HepG2 (cell line): ENCODE results near the gene R3HDM4. TPM values are rescaled to one million over a fixed set of nuclear protein-coding genes. Genes with fewer than 3 reads are reported as not detected.

Experiments used
- HMGA1 ChIP-seq: sonication (generic); formaldehyde crosslinking; conservative IDR thresholded peaks from 2 replicates; pipeline ENCODE4 v1.4.0; 2020; ENCODE audit warnings: missing genetic modification reagents
- KDM4B ChIP-seq: sonication (generic); formaldehyde crosslinking; IDR thresholded peaks from 2 replicates; pipeline ENCODE4 v1.4.0; 2020; ENCODE audit warnings: missing genetic modification reagents
- MATR3 ChIP-seq: sonication (generic); formaldehyde crosslinking; IDR thresholded peaks from 2 replicates; pipeline ENCODE4 v1.4.0; 2020; ENCODE audit warnings: missing genetic modification reagents
- MLLT10 ChIP-seq: sonication (generic); formaldehyde crosslinking; IDR thresholded peaks from 2 replicates; pipeline ENCODE4 v1.4.0; 2020; ENCODE audit warnings: missing genetic modification reagents
- NFYC ChIP-seq: IDR thresholded peaks from 2 replicates; pipeline ENCODE4 v1.6.1; 2016; ENCODE audit warnings: missing genetic modification reagents, missing compliant biosample characterization
- PITX1 ChIP-seq: sonication (generic); formaldehyde crosslinking; IDR thresholded peaks from 2 replicates; pipeline ENCODE4 v1.5.1; 2020; ENCODE audit warnings: mild to moderate bottlenecking, missing genetic modification reagents
- POGZ ChIP-seq: sonication (generic); formaldehyde crosslinking; IDR thresholded peaks from 2 replicates; pipeline ENCODE4 v1.4.0; 2020; ENCODE audit warnings: mild to moderate bottlenecking, missing genetic modification reagents
- ZFP36L2 ChIP-seq: sonication (generic); formaldehyde crosslinking; IDR thresholded peaks from 2 replicates; pipeline ENCODE4 v1.4.0; 2020; ENCODE audit warnings: missing genetic modification reagents
- ZNF772 ChIP-seq: sonication (generic); formaldehyde crosslinking; IDR thresholded peaks from 2 replicates; pipeline ENCODE4 v1.5.0; 2020; ENCODE audit warnings: mild to moderate bottlenecking, missing genetic modification reagents
- polyA plus RNA-seq, 8 experiments: library from polyadenylated mRNA; depleted of rRNA in 3 of 8; stranded (reverse) in 7 of 8; unstranded in 1 of 8; fragments of >200 nt; fragmentation: Illumina TruSeq in 4 of 8; extraction: Trizol in 4 of 8; gene quantifications; 2 replicates each; pipeline versions ENCODE4 v1.2.1 to v1.2.3, GENCODE V29; 2011 to 2016; ENCODE audit warnings: low read depth in 4 of 8, missing spikeins in 1 of 8, mixed read lengths in 1 of 8; ENCODE audit not compliant: insufficient read depth in 1 of 8
- total RNA-seq, 5 experiments: library from RNA; depleted of rRNA; stranded (reverse); fragments of >200 nt; fragmentation: Illumina TruSeq; extraction: Trizol; gene quantifications; 2 replicates each; pipeline ENCODE4 v1.2.3, GENCODE V29; 2016; ENCODE audit warnings: low read depth in 1 of 5
- TF ChIP-seq, protein P1 (sequence below): sonication (generic); formaldehyde crosslinking; IDR thresholded peaks from 2 replicates; pipeline ENCODE4 v1.4.0; 2020; ENCODE audit warnings: missing genetic modification reagents
- TF ChIP-seq, protein P2 (sequence below): sonication (generic); formaldehyde crosslinking; IDR thresholded peaks from 2 replicates; pipeline ENCODE4 v1.5.1; 2020; ENCODE audit warnings: missing genetic modification reagents, mild to moderate bottlenecking, borderline replicate concordance
- TF ChIP-seq, protein P3 (sequence below): IDR thresholded peaks from 2 replicates; pipeline ENCODE4 v1.6.1; 2012; ENCODE audit warnings: low read length, improper control_type of control experiment
- TF ChIP-seq, protein P4 (sequence below): sonication (generic); formaldehyde crosslinking; IDR thresholded peaks from 2 replicates; pipeline ENCODE4 v1.5.0; 2020; ENCODE audit warnings: missing genetic modification reagents
- TF ChIP-seq, protein P5 (sequence below): sonication (generic); formaldehyde crosslinking; IDR thresholded peaks from 2 replicates; pipeline ENCODE4 v1.5.0; 2020; ENCODE audit warnings: mild to moderate bottlenecking, missing genetic modification reagents
- TF ChIP-seq, protein P6 (sequence below): sonication (generic); formaldehyde crosslinking; IDR thresholded peaks from 2 replicates; pipeline ENCODE4 v1.9.0; 2021; ENCODE audit warnings: missing genetic modification reagents, borderline replicate concordance

Gene R3HDM4
- total and polyA plus RNA-seq, 2 of the 13 experiments (the other 11 are each of a cell fraction or from before 2014, with no cell fraction given) = 26.2 to 26.9 TPM

DNA sequence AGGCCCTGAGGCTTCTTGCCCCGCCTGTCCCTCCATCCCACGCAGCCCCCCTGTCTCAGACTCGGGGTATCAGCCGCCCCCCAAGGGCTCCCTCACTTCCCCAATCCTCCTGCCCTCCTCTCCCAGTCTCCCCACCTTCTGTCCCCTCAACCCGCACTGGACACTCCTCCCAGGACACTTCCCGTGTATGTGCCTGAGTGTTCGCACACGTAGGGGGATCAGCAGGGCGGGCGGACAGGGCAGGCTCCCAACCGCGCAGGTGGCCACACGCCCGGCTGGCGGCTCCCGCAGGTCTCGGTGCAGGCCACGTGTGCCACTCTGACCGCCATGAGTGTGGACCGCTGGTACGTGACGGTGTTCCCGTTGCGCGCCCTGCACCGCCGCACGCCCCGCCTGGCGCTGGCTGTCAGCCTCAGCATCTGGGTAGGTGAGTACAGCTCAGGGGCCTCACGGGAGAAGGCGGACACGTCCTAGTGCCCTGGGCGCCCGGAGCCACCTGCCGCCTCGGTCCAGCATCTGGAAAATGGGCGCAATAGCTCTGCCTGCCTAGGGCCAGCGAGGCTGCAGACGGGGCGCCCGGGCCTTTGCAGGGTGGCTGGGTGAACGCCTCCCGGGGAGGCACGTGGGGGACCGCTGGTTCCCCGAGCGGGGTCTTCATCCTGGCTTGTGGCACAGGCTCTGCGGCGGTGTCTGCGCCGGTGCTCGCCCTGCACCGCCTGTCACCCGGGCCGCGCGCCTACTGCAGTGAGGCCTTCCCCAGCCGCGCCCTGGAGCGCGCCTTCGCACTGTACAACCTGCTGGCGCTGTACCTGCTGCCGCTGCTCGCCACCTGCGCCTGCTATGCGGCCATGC is 6.4 kb upstream of the R3HDM4 start (continued):
- TF ChIP-seq, protein P1, sequence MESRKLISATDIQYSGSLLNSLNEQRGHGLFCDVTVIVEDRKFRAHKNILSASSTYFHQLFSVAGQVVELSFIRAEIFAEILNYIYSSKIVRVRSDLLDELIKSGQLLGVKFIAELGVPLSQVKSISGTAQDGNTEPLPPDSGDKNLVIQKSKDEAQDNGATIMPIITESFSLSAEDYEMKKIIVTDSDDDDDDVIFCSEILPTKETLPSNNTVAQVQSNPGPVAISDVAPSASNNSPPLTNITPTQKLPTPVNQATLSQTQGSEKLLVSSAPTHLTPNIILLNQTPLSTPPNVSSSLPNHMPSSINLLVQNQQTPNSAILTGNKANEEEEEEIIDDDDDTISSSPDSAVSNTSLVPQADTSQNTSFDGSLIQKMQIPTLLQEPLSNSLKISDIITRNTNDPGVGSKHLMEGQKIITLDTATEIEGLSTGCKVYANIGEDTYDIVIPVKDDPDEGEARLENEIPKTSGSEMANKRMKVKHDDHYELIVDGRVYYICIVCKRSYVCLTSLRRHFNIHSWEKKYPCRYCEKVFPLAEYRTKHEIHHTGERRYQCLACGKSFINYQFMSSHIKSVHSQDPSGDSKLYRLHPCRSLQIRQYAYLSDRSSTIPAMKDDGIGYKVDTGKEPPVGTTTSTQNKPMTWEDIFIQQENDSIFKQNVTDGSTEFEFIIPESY (CRISPR knock-in tag) = peak; percentile 83
- TF ChIP-seq MATR3 (CRISPR knock-in tag) = no peak
- no peak for TF ChIP-seq HMGA1 (CRISPR knock-in tag)
- TF ChIP-seq ZNF772 (CRISPR knock-in tag) = no peak
- no peak for TF ChIP-seq MLLT10
- no peak for TF ChIP-seq NFYC
- no peak for TF ChIP-seq POGZ (CRISPR knock-in tag)
- TF ChIP-seq PITX1 = no peak
- TF ChIP-seq, protein P2, sequence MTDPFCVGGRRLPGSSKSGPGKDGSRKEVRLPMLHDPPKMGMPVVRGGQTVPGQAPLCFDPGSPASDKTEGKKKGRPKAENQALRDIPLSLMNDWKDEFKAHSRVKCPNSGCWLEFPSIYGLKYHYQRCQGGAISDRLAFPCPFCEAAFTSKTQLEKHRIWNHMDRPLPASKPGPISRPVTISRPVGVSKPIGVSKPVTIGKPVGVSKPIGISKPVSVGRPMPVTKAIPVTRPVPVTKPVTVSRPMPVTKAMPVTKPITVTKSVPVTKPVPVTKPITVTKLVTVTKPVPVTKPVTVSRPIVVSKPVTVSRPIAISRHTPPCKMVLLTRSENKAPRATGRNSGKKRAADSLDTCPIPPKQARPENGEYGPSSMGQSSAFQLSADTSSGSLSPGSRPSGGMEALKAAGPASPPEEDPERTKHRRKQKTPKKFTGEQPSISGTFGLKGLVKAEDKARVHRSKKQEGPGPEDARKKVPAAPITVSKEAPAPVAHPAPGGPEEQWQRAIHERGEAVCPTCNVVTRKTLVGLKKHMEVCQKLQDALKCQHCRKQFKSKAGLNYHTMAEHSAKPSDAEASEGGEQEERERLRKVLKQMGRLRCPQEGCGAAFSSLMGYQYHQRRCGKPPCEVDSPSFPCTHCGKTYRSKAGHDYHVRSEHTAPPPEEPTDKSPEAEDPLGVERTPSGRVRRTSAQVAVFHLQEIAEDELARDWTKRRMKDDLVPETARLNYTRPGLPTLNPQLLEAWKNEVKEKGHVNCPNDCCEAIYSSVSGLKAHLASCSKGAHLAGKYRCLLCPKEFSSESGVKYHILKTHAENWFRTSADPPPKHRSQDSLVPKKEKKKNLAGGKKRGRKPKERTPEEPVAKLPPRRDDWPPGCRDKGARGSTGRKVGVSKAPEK (CRISPR knock-in tag) = no peak
- TF ChIP-seq, protein P3, sequence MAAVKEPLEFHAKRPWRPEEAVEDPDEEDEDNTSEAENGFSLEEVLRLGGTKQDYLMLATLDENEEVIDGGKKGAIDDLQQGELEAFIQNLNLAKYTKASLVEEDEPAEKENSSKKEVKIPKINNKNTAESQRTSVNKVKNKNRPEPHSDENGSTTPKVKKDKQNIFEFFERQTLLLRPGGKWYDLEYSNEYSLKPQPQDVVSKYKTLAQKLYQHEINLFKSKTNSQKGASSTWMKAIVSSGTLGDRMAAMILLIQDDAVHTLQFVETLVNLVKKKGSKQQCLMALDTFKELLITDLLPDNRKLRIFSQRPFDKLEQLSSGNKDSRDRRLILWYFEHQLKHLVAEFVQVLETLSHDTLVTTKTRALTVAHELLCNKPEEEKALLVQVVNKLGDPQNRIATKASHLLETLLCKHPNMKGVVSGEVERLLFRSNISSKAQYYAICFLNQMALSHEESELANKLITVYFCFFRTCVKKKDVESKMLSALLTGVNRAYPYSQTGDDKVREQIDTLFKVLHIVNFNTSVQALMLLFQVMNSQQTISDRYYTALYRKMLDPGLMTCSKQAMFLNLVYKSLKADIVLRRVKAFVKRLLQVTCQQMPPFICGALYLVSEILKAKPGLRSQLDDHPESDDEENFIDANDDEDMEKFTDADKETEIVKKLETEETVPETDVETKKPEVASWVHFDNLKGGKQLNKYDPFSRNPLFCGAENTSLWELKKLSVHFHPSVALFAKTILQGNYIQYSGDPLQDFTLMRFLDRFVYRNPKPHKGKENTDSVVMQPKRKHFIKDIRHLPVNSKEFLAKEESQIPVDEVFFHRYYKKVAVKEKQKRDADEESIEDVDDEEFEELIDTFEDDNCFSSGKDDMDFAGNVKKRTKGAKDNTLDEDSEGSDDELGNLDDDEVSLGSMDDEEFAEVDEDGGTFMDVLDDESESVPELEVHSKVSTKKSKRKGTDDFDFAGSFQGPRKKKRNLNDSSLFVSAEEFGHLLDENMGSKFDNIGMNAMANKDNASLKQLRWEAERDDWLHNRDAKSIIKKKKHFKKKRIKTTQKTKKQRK = no peak
- TF ChIP-seq, protein P4, sequence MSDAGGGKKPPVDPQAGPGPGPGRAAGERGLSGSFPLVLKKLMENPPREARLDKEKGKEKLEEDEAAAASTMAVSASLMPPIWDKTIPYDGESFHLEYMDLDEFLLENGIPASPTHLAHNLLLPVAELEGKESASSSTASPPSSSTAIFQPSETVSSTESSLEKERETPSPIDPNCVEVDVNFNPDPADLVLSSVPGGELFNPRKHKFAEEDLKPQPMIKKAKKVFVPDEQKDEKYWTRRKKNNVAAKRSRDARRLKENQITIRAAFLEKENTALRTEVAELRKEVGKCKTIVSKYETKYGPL = no peak
- no peak for TF ChIP-seq ZFP36L2
- TF ChIP-seq KDM4B = no peak
- TF ChIP-seq, protein P5, sequence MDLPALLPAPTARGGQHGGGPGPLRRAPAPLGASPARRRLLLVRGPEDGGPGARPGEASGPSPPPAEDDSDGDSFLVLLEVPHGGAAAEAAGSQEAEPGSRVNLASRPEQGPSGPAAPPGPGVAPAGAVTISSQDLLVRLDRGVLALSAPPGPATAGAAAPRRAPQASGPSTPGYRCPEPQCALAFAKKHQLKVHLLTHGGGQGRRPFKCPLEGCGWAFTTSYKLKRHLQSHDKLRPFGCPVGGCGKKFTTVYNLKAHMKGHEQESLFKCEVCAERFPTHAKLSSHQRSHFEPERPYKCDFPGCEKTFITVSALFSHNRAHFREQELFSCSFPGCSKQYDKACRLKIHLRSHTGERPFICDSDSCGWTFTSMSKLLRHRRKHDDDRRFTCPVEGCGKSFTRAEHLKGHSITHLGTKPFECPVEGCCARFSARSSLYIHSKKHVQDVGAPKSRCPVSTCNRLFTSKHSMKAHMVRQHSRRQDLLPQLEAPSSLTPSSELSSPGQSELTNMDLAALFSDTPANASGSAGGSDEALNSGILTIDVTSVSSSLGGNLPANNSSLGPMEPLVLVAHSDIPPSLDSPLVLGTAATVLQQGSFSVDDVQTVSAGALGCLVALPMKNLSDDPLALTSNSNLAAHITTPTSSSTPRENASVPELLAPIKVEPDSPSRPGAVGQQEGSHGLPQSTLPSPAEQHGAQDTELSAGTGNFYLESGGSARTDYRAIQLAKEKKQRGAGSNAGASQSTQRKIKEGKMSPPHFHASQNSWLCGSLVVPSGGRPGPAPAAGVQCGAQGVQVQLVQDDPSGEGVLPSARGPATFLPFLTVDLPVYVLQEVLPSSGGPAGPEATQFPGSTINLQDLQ (CRISPR knock-in tag) = no peak
- TF ChIP-seq, protein P6, sequence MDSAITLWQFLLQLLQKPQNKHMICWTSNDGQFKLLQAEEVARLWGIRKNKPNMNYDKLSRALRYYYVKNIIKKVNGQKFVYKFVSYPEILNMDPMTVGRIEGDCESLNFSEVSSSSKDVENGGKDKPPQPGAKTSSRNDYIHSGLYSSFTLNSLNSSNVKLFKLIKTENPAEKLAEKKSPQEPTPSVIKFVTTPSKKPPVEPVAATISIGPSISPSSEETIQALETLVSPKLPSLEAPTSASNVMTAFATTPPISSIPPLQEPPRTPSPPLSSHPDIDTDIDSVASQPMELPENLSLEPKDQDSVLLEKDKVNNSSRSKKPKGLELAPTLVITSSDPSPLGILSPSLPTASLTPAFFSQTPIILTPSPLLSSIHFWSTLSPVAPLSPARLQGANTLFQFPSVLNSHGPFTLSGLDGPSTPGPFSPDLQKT (CRISPR knock-in tag) = no peak
